ENCODE results near the gene THSD7A.

DNA sequence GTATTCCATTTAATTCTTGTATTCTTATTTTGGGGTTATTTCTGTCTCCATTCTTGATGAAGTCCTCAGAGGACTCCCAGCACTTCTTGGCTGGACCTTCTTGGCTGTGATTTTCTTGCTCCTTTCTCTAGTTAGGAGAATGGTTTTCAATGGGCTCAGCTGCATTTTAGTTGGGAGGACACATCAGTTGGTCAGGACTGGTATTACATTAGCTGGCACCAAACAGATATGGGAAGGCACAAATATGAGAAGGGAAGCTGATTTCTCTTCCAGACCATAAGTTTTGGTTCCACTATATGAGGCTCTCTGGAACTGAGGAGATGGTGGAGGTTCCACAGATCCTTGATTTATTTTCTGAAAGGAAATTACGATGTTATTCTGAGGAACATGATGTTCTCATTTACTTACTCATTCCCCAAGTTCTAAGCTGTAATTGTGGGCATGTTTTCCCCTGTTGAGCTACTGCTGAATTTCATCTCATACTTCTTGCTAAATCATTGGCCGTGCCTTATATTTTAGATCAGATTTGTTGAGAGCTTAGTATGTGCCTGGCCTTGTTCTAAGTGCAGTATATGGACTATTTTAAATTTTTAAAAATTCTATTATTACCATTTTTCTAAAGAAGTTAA is 261.0 kb downstream of the THSD7A start:
- TF ChIP-seq, protein P1, sequence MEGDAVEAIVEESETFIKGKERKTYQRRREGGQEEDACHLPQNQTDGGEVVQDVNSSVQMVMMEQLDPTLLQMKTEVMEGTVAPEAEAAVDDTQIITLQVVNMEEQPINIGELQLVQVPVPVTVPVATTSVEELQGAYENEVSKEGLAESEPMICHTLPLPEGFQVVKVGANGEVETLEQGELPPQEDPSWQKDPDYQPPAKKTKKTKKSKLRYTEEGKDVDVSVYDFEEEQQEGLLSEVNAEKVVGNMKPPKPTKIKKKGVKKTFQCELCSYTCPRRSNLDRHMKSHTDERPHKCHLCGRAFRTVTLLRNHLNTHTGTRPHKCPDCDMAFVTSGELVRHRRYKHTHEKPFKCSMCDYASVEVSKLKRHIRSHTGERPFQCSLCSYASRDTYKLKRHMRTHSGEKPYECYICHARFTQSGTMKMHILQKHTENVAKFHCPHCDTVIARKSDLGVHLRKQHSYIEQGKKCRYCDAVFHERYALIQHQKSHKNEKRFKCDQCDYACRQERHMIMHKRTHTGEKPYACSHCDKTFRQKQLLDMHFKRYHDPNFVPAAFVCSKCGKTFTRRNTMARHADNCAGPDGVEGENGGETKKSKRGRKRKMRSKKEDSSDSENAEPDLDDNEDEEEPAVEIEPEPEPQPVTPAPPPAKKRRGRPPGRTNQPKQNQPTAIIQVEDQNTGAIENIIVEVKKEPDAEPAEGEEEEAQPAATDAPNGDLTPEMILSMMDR (IDR thresholded peaks at IDR 0.05) = no peak
- no peak for TF ChIP-seq EZH2 (IDR thresholded peaks at IDR 0.05)
- no peak for TF ChIP-seq EZH2phosphoT487 (IDR thresholded peaks at IDR 0.05)

All from neural progenitor cell (in vitro differentiated cells).